ENCODE results near the gene NDUFC1. TPM values are rescaled to one million over a fixed set of nuclear protein-coding genes. Genes with fewer than 3 reads are reported as not detected.

The NDUFC1 gene
- total RNA-seq, 4 donors from 2014 or later = 23.9 to 34.5 (median 29.7) TPM

DNA sequence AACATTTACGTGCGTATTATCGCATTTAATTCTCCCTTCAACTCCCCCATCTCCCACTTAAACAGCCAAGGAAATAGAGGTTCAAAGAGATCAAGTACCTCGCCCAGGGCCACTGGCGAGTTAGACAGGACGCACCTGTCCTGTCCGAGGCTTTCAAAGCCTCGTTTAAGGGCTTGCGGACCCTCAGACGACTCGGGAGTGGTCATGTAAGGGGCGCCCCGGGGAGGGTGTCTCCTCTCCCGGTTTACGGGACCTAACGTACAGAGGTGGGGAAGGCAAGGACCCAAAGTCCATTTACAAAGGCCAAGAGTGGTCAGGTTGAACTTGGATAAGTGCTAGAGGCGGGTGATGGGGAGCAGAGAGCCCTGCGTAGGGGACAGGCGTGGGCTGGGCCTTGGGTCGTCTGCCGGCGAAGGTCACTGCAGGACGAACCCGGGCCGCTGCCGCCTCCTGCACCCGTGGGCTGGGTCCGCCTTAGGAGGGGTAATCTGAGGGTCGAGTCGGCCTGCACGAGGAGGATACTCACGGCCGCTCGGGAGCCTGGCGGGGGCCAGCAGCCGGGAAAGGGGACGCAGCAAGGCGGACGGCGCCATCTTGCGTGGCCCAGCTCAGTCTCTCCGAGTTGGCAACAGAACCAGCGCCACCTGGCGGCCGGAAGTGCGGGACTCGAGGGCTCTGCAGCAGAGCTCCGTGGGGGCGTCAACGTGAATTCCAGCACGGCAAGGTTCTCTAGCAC, 6.9 kb downstream of the NDUFC1 start:
- ATAC-seq (ENCODE audit: low FRiP score) (peak; percentile 98), DNase-seq (ENCODE audit: low spot score) (peak; percentile 100)
- TF ChIP-seq, protein P1, sequence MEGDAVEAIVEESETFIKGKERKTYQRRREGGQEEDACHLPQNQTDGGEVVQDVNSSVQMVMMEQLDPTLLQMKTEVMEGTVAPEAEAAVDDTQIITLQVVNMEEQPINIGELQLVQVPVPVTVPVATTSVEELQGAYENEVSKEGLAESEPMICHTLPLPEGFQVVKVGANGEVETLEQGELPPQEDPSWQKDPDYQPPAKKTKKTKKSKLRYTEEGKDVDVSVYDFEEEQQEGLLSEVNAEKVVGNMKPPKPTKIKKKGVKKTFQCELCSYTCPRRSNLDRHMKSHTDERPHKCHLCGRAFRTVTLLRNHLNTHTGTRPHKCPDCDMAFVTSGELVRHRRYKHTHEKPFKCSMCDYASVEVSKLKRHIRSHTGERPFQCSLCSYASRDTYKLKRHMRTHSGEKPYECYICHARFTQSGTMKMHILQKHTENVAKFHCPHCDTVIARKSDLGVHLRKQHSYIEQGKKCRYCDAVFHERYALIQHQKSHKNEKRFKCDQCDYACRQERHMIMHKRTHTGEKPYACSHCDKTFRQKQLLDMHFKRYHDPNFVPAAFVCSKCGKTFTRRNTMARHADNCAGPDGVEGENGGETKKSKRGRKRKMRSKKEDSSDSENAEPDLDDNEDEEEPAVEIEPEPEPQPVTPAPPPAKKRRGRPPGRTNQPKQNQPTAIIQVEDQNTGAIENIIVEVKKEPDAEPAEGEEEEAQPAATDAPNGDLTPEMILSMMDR (IDR thresholded peaks at IDR 0.05) = peak in 2 of 3 donors; percentile 21 to 97

DNA sequence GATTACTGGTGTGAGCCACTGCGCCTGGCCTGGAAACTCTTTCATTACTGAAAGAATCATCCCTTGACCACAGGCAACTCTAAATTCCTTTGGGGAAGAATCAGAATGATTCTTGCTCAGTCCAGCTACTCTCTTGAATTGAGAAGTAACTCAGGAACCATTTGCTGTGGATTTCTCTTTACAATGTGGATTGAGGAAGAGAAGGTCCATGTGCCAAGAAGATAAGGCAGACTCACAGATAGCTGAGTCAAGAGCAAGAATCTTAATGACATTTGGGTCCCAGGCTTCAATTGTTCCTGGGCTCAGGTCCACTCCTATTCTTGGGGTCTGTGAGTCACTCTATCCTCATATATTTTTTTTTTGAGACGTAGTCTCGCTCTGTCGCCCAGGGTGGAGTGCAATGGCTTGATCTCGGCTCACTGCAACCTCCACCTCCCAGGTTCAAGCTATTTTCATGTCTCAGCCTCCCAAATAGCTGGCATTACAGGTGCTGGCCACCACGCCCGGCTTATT, 16.0 kb downstream of the NDUFC1 start:
- no peak for DNase-seq (ENCODE audit: low spot score)
- ATAC-seq (ENCODE audit: low FRiP score) = no peak

DNA sequence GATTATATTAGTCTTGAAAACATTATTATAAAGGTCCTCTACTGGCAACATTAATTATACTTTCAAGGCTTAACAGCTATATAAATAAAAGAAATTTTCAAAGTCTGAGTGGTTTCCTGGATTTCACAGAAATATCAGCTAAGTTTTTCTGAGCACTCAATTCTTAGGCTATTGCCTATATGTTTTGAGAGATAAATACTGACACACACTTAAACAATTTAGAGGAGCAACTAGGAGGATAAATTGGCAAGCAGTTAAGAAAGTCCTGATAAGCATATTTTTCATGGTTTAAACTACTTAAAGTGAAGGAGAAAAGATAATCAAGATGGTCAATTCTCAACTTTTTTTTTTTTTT, 19.6 kb downstream of the NDUFC1 start:
- no peak for ATAC-seq (ENCODE audit: low FRiP score)
- TF ChIP-seq, protein P1 (IDR thresholded peaks at IDR 0.05) = no peak
- no peak for DNase-seq (ENCODE audit: low spot score)

More for the DNA sequence above, 16.0 kb downstream of the NDUFC1 start:
- TF ChIP-seq, protein P1 (IDR thresholded peaks at IDR 0.05) = no peak

DNA sequence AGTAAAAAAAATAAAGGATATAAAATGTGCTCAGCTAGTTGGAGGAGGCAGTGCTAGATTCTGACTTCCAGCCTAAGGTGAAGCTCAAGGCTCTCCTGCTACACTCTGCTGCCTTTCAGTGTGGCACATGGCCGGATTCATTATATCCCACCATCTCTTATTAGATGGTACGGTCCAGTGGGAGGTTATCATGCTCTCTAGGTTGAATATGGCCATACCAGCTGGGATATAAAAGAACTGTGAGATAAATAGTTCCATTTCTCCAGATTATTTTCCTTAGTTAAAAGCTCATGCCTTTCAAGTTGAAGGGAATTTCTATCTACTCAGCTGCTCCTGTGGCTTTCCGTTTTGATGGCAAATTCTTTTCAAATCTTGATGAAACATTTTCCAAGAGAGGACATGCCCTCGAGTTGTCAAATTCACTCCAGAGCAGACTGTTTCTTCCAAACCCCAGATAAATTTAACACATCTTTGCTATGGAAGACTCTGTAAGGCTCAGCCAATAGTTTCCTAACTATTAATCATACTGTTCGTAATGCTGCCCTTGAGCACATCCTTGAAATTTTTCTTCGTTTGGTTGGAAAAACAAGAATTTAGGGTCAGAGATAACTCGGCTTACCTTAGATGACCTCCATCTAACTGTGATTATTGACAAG, 20.1 kb downstream of the NDUFC1 start:
- TF ChIP-seq, protein P1 (IDR thresholded peaks at IDR 0.05) = no peak
- ATAC-seq (ENCODE audit: low FRiP score) (no peak), DNase-seq (ENCODE audit: low spot score) (no peak)

DNA sequence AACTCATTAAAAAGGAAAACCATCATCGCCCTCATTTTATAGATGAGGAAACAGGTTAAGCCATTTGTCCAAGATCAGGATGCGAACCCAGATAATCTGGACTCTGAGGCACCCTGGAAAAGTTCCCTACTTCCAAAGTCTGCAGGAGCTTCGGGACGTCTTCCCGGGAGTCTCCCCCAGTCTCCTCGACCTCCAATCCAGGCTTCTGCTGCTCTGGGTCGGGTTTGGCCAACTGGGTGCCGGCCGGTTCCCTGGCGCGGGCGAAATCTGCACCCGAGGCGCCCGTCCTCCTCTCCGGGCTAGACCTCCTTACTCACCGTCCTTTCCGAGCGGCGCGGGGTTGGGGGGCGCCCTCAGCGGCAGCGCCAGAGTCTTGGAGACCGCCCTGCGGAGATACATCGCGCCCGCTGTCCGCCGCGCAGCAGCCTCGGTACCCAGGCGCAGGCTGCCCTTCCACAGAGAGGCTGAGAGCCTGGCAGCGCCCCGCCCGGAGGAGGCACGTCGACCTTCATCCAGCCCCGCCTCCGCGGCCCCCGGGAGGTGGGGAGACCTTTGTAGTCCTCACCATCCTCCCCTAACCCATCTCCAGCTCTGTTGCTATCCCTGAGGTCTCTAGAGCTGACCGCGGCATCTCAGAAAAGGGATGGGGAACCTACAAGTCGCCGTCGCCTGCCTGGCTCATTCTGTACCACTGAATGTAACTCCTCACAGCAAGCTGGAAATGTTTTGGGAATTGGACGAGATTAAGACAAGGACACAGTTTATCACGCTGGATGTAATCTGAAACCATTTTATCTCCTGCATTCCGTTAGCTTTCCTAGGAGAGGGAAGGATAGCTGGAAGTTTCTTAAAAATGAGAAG, 22.3 kb downstream of the NDUFC1 start, which contains the start of gene MGARP:
Gene MGARP, minus strand, starts transcription at position 466 of the 861 bp plus-strand sequence. Its CDS starts 67 bp downstream, at position 399.
- ATAC-seq (ENCODE audit: low FRiP score) (peak; percentile 83), DNase-seq (ENCODE audit: low spot score) (no peak)
- TF ChIP-seq, protein P1 (IDR thresholded peaks at IDR 0.05) = no peak

DNA sequence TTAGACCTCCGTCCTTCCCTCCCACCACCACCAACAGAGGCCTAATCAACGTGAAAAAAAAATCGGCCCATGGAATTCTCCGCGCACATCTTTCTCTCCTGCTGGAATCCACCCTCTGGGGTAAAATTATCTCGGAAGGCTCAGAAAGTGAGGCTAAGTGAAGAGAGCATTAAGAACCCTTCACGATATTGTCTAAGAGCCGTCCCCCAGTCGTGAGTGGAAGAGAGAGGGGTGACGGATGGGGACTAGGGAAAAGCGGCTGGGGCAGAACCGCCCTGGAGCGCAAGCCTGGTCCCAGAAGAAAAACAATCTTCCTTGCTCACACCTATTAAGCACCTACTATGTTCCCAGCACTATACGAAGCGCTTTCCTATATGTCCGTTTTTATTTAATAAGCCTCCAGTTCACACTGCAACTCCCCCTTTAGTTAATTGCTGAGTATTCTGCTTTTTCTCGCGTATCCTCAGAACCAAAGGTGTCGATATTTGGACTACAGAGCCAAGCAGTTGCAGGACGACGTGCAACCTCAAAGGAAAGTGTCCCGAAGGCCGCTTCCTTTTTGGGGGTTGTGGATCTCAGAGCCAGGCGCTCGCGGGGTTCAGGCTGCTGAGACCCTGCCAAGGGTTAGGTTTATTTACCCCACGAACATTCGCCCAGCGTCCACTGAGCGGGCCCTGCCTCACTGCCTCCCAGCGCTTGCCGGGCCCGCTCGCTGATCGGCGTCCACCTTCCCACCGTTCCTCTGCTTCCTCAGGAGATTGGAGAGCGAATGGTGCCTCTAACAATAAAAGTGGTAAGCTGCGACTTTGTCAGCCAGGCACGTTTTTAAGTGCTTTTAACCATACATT, 23.1 kb downstream of the NDUFC1 start:
- ATAC-seq (ENCODE audit: low FRiP score) (peak; percentile 62), DNase-seq (ENCODE audit: low spot score) (no peak)
- TF ChIP-seq, protein P1 (IDR thresholded peaks at IDR 0.05) = no peak

All from omental fat pad (tissue), 4 donors.